Activated T-helper 1 cell treated with Interleukin-2 at 50 U/mL for 16 hours (primary cell): ENCODE data around the gene PHF21A.
"Not testable (repeated sequence)": the region's sequence is repeated elsewhere in the genome, so short reads cannot be mapped to it uniquely, and the experiment has no call there.

Source experiments
- DNase-seq: peaks from one replicate; pipeline ENCODE4 v3.0.0-alpha.2; 2020; ENCODE audit warnings: low read depth

Gene PHF21A

DNA sequence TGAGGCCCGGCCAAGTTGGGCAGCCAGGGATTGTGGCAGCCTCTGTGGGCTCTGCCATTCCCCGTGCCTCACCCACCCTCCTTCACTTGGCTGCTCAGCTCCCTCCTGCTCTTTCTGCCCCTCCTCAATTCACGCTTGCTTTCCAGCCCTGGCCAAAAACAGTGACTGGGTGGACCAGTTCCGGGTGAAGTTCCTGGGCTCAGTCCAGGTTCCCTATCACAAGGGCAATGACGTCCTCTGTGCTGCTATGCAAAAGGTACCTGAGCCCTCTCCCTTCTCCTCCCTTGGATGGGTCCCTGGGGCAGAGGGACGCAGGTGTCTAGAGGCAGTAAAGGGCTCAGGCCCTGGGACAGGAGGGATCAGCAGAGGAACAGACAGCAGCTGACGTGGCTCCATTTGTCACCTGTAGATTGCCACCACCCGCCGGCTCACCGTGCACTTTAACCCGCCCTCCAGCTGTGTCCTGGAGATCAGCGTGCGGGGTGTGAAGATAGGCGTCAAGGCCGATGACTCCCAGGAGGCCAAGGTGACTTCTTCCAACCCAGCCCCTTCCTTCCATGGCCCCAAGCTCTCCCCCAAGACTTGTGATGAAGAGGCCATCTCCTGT is 216.8 kb downstream of the PHF21A start:
- DNase-seq = no peak

DNA sequence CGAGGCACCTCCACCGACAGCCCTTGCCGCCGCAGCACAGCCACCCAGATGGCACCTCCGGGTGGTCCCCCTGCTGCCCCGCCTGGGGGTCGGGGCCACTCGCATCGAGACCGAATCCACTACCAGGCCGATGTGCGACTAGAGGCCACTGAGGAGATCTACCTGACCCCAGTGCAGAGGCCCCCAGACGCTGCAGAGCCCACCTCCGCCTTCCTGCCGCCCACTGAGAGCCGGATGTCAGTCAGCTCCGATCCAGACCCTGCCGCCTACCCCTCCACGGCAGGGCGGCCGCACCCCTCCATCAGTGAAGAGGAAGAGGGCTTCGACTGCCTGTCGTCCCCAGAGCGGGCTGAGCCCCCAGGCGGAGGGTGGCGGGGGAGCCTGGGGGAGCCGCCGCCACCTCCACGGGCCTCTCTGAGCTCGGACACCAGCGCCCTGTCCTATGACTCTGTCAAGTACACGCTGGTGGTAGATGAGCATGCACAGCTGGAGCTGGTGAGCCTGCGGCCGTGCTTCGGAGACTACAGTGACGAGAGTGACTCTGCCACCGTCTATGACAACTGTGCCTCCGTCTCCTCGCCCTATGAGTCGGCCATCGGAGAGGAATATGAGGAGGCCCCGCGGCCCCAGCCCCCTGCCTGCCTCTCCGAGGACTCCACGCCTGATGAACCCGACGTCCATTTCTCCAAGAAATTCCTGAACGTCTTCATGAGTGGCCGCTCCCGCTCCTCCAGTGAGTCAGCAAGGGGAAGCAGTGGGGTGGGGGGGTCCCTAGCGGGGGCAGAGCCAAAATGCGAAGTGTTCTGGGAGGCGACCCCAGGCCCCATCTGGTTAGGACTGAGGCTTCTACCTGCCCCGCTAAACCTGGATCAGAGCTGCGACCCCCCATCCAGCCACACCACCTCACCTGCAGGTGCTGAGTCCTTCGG is 218.5 kb downstream of the PHF21A start:
- no peak for DNase-seq

DNA sequence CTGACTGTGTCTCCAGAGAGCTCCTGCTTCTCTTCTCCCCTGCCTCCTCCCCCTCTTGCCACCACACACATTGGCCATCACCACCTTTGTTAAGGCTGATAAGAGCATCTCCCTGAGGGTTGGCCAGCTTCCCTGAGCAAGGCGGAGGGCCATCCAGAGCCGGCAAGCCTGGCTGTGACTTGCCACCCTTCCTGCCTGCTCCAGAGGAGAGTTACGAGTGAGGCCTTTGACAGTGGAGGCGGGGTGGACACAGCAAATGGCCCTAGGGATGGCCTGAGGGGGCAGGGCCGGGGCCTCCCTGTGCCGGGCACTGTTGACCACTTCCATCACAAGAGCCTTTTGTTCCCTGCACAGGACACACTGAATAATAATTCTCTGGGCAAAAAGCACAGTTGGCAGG is 219.6 kb downstream of the PHF21A start:
- no peak for DNase-seq

DNA sequence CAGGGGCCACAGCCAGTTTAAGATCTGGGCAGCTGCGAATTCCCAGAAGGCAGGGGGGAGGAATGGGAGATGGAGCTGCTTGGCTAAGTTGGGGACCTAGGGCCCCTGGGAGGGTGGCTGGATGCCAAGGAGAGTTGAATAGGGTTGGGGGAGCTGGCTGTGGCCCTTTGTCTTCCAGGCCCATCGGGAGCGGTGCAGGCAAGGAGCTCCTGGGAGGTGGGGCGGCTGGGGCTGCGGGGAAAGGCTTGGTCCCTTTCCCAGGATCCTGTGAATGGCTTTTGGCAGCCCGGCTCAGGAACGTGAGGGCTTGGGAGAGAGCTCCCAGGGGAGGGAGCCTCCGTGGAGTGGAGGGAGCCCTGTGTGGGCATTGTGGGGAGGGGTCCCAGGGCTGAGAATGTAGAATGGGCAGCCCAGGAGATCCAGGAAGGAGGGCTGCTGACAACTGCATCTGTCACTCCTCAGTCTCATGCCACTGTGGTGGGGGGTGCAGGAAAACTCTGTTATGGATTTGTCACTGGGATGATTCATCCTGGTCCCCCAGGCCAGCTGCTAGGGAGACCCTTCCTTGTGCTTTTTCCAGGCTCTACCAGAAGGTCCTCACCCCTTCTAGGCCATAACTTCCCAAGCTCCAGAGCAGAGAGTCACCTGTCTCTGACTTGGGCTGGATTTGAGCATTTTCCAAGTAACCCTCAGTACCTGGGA is 220.2 kb downstream of the PHF21A start:
- no peak for DNase-seq

DNA sequence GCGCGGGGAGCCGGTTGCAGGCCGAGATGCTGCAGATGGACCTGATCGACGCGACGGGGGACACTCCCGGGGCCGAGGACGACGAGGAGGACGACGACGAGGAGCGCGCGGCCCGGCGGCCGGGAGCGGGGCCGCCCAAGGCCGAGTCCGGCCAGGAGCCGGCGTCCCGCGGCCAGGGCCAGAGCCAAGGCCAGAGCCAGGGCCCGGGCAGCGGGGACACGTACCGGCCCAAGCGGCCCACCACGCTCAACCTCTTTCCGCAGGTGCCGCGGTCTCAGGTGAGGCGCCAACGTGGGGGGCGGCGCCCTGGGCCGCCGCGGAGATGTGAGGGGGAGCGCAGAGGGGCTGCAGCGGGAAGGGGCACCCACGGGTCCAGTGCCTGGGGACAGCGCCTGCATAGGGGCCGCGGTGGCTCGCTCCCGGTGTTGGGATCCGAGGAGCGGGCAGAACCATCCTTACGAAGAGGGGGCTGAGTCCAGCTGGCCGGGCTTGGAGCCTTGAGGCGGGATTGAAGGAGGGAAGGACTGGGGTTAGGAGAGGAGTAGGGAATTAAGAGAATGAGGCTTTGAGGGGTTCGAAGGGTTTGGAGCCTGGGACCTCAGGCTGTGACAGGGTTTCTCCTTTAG is 221.0 kb downstream of the PHF21A start:
- DNase-seq = not testable (repeated sequence)

DNA sequence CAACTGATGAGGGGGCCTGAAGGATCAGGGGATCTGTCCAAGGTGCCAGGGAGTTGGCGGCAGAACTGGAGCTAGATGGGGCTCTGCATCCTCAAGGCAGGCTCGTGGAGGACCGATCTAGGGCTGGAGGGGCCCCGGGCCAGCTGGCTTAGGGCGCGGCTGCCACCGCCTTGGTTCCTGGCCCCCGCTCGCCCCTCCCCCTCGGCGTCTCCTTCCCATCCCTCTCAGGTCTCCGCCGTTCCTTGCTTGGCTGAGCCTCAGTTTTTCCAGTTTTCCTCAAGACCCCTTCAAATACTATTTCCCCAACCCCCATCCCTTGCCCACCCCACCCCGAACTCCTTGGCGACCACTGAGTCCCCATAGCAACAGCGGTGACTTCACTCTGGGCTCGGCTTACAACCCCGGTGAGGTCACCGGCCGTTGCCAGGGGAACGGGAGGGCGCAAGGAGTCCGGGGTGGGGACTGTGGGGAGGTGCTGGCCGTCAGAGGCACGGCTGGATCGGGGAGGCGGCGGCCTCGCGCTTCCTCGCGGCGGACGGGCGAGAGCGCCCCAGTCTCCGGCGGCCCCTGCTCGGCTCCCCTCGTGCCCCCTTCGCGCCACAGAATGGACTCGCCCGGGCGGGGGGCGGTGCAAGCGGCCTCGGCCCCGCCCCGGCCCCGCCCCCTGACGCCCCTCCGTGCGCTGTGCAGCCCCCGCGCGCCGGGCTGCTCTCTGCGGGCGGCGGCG is 221.6 kb downstream of the PHF21A start:
- no peak for DNase-seq

DNA sequence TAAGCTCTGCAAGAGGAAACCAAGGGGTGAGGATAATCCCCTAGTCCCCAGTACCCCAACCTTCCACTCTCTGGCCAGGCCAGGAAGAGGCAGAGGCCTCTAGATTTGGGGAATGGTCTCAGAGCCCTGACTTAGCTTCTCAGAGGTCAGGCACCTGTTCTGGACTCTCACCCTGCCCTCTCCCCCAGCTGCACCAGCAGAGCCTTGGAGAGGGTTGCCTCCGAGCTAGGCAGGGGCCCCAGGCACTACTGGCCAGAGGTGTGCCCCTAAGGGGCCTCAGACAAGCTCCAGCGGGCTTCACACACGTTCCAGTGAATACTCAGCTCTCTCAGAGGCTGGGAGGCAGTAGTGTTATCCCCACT is 222.2 kb downstream of the PHF21A start:
- no peak for DNase-seq

DNA sequence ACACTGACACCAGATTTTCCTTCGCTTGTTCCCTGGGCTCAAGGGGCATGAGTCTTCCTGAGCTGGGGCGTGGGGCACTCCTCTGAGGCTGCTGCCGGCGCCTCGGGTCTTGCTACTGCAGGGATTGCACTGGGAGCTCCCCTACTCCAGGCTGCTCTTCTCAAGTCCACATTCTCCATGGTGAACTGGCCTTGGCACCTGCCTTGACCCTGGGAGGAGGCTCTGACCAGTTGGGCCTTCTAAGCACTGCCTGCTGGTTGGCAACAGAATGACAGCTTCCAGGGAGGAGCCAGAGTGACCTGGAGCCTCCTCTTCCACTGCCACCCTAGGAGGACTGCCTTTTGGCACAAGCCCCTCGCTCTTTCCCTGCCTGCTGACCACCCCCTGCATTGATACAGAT is 223.7 kb downstream of the PHF21A start:
- DNase-seq = no peak

DNA sequence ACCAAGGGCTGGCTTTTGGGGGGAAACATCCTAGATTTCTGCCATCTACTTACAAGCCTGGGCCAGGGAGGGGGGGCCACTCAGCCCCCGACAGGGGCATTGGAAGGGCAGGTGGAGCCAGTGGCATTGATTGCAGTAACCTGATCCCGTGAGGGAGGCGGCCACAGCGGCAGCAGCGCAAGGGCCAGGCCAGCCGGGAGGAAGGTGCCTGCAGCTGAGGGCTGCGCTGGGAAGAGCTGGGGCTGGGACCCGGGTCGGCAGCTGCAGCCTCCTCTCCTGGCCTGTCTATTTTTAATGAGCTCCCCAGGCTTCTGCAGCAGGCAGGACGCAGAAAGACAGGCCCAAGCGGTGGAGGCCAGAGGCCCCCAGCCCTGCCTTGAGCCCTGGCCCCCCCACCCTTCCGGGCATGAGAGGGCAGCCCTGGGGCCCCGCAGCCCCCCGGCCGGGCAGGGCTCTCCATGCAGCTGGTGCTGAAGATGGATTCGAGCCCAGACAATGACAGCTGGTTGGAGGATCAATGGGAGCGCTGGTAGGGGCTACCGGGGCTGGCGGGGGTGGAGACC is 224.8 kb downstream of the PHF21A start:
- DNase-seq = no peak

DNA sequence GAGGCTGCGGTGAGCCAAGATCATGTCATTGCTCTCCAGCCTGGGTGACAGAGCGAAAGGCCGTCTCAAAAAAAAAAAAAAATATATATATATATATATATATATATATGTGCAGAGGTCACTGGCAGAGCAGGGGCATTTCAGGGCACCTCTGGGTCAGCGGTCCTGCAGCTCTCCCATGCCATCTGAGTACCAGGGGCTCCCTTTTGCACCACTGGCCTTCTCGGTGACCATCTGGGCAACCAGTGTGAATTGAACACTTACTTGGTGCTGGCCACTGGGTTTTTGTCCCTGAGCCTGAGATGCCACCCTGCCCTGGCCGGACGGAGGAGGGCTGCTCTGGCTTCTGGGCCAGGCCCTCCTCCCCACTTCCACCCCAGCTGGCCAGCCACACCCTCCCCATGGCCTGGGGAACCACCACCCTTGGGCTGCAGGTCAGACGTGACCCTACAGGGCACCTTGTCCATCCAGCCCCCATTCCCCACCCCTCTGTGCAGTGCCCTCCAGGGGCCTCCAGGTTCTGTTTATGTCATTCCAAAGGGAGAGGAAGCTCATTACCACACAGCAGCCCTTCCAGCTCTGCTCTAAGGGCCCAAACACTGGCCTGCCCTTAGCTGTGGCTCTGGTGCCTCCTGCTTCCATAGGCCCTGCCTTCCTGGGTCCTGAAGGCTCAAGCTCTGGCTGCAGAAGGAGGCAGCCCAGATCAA is 225.5 kb downstream of the PHF21A start:
- no peak for DNase-seq

DNA sequence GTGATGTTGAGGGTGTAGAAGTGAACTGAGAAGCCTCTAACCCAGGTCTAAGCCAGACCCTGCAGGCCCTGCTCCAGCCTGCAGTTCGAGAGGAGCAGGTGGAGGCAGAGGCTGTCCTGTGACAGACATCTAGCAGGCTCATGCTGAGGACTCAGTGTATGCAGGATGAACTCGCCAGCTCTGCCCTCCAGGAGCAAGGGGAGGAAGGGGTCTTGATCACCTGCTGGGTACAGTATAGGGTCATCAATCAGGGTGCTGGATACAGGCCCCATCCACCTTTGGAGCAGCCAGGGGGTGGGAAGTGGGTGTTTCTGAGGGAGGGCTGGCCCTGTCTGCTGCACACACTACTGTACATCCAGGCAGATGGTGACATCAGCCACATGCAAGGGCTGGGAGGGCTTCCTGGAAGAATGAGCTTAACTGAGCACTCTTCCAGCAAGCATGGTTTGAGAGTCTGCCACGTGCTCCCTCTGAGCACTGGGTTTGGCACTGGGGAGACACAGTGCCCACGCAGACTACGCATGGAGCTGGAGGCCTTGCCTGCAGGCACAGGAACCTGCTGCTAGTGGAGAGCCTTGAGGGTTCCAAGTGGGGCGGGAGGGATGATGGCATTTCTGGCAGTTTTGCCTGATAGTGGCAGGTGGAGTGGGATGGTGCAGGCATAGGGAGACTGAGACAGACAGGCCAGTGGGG is 226.6 kb downstream of the PHF21A start:
- no peak for DNase-seq

DNA sequence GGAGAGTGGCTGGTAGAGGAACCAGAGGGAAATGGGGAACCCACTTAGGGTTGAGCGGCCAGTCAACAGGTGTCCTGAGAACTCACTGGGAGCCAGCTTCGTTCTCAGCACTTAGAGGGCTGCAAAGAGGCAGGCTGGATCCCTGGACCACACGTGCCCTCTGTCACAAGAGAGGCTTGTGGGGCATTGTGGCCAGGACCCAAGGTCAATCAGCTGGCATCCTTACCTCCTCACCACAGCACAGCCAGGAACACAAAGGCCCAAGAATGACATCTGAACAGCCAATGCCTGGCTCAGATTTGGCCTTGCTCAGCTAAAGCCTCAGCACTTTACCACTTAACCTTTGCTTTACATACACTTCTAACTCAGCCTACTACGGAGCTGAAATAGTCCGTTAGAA is 228.4 kb downstream of the PHF21A start:
- DNase-seq = no peak

DNA sequence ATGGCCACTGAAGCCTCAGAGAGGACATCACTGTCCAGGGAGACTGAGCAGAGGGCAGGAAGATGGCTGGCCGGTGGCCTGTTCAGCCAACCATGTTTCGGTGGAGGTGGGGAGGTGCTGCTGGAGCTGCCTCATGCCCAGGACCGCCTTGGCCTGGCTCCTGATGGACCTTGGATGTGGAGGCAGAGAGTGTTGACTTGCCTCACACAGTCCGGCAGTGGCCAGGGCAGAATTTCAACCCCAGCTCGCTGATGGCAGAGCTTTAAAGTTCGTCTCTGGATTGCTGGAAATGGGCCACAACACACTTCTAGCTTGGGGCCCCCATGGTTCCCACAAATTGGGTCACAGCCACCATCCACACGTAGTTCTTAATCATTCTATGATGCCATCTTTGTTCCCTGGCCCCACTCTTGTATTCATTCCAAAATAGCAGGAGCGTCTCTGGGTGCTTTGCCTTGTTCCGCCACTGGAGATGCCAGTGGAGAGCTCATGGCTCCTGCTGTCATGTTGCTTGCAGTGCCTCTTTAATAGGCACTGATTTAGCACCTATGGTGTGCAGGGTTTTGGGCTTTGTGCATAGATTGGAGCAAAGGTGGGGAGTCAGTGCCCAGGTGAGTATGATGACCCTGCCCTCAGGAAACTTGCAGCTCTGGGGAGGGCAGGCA is 230.2 kb downstream of the PHF21A start:
- no peak for DNase-seq

DNA sequence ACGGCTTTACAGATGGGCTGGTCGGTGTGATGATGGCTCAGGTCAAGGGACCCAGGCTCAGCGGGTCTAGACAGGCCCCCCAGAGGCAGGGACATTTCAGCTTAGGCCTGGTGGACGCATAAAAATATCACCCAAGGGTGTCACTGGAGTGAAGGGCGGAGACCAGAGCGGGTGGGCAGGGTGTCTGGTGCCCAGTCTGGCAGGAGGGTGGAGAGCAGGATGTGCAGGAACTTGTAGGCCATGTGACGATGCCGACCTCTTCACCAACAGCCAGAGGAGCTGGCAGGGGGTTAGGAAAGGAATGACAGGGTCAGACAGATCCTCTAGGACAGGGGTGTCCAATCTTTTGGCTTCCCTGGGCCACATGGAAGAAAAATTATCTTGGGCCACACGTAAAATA is 231.3 kb downstream of the PHF21A start:
- no peak for DNase-seq

DNA sequence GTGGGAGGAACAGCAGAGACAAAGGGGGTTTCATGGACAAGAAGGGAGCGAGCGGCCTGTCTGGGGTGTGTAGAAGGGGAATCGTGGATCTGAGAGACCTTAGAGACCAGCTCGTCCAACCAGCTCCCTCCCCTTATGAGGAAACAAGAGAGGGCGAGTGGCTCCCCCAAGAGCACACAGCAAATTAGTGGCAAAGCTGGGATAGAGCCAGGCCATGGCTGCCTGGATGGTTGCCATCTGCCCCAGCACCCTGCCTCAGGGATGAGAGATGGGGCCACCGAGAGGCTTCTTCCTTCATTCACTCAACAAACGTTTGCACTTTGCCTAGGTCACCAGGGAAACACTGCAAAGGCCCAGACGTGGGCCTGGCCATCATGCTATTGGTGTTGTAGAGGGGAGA is 231.7 kb downstream of the PHF21A start:
- DNase-seq = no peak

DNA sequence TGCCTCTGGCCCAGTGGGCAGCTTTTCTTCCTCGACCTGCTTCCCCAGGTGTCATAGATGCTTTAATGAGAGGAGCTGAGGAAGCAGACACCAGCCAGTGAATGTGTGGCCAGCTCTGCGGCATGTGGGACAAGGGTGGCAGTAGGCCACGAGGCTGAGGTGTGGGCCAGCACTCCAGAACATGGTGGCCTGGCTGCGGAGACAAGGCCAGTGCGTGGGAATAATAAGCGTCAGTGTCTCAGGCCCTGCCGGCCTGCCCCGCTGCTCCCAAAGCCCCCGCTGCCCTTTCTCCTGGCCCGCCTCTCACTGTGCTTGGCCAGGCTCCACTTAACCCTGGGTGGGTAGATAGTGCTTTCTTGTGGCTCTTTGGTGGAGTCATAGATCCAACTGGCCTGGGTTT is 233.7 kb downstream of the PHF21A start:
- DNase-seq = no peak

DNA sequence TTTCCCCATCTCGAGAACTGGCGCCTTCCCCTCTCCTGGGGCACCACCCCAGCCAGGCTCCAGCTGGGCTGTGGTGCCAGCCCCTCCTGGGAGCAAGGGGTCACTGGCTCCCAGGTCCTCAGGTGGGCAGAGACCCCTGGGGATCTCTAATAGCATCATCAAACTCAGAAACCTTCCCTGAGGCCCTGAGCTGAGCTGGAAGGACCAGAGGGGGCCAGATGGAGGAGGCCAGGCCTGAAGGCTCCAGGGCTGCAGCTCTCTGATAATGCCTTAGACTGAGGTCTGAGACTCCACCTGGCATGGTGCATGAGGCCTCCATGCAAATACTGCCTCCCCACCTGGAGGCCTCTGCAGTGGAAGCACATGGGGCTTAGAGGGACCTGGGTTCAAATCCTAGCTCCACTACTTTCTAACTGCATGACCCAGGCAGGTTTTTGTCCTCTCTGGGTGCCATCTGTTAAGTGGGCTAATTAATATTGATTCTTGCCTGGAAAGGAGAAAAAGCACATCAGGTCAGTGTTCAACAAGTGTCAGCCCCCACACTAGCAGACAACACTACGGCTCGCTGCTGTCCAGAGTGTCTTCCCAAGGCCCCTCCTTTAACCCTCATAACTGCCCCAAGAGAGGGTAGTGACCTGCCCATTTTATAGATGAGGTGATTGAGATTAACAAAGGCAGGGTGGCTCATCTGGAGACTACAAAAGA is 234.3 kb downstream of the PHF21A start:
- DNase-seq = no peak

DNA sequence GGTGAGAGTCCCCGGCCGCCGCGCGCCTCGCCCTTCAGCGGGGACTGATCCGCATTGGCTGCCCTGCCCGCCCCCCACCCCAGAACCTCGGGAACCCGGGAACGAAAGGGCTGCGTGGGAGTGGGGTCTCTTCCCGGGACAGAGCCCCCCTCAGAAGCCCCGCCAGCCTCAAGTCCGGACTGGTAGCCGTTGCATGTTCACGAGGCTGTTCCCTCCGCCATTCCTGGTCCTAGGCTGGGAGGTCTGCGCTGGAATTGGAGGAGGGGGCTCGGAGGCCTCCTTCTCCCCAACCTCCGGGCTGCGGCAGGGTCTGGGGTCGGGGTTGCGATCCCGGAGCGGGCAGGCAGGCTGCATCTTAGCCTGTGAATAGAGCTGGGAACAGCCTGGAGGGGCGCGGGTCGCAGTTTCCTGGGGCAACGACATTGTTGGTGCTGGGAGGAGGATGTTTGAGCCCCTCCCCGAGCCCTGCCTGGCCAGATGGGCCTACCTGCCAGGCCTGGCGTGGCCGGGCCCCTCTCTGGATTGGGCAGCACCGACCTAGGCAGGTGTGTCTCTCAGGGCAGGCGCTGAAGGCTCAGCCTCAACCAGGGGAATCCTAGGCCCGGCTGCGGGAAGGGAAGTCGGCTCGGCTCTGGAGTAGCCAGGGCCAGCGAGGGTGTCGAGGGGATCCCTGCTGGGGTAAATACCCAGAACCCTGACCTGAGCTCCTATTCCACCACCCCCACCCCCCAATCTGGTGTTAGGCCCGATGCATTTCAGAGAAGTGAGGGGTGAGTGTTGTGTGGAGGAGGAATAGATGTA is 235.1 kb downstream of the PHF21A start:
- no peak for DNase-seq
